ENCODE data around the gene KCNIP3.

Gene KCNIP3

GRCh38 chr2:95279435-95280035, 17.6 kb upstream of the KCNIP3 start:
- H3K4me3 ChIP-seq (ENCODE audit: low read depth, low read length), result no peak overlapping the region
- TF ChIP-seq CTCF (IDR thresholded peaks at IDR 0.05; ENCODE audit: low read depth, low read length), result no peak

- H3K4me3 ChIP-seq (ENCODE audit: low read depth, low read length), result no peak overlapping the region
- TF ChIP-seq CTCF (IDR thresholded peaks at IDR 0.05; ENCODE audit: low read depth, low read length), result no peak
Measured at GRCh38 chr2:95281071-95281470, 16.1 kb upstream of the KCNIP3 start.

- TF ChIP-seq CTCF (IDR thresholded peaks at IDR 0.05; ENCODE audit: low read depth, low read length), result no peak
- H3K4me3 ChIP-seq (ENCODE audit: low read depth, low read length), result no peak overlapping the region
Measured at GRCh38 chr2:95281786-95282185, 15.4 kb upstream of the KCNIP3 start.

- TF ChIP-seq CTCF (IDR thresholded peaks at IDR 0.05; ENCODE audit: low read depth, low read length), result no peak
- no peak overlapping the region for H3K4me3 ChIP-seq (ENCODE audit: low read depth, low read length)
Measured at GRCh38 chr2:95282458-95282857, 14.7 kb upstream of the KCNIP3 start.

- no peak for TF ChIP-seq CTCF (IDR thresholded peaks at IDR 0.05; ENCODE audit: low read depth, low read length)
- H3K4me3 ChIP-seq (ENCODE audit: low read depth, low read length), result no peak overlapping the region
Measured at GRCh38 chr2:95283562-95283961, 13.6 kb upstream of the KCNIP3 start.

- no peak overlapping the region for H3K4me3 ChIP-seq (ENCODE audit: low read depth, low read length)
Measured at GRCh38 chr2:95284886-95285541, 12.1 kb upstream of the KCNIP3 start.

More at GRCh38 chr2:95284886-95285541, 12.1 kb upstream of the KCNIP3 start:
- TF ChIP-seq CTCF (IDR thresholded peaks at IDR 0.05; ENCODE audit: low read depth, low read length), result no peak

Measured in WI38 (cell line).